SH-SY5Y (cell line): Measurements from ENCODE around the gene C9.

Experiments
- GATA2 ChIP-seq: IDR thresholded peaks from 2 replicates; pipeline ENCODE4 v1.6.1; 2011; ENCODE audit warnings: mild to moderate bottlenecking, low read depth, low read length
- GATA3 ChIP-seq: IDR thresholded peaks from 2 replicates; pipeline ENCODE4 v1.6.1; 2011; ENCODE audit warnings: low read depth, mild to moderate bottlenecking, low read length, moderate library complexity

DNA sequence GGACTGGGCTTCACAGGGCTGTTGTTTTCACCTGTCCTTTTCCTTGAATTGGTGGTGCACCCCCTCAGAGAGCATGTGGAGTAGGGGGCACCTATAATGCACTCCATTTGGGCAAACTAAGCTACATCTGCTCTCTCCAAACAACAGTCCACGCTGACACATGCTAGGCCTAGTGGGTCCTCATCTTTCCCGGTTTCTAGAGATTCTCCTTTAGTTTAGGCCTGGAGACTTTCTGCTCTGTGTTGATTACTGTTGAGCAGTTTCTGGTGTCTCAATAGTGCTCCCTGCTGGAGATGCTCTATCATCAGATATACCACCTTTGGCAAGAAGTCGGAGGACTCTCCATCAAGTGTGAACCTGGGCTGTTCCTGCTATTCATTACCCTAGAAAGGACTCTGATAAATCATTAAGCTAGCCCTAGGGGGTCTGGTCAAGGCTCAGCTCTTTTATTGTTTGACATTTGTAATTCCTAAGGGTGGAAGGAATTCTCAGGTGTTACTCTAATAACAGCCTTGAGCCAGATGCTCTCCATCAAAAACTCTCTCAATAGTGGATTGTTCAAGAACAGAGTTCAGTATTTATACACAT lies 81.0 kb downstream of the C9 start:
- TF ChIP-seq GATA3 (no peak), GATA2 (no peak)
